Stomach (tissue), 4 donors: ENCODE data around the gene SIPA1.

ENCODE experiments used
- CTCF ChIP-seq, 7 experiments: fragments of 450-650 bp in 4 of 7; fragments of 200-600 bp in 3 of 7; sonication (generic) in 3 of 7; IDR thresholded peaks; one replicate each; pipeline ENCODE4 v1.5.1; 2016 to 2019; ENCODE audit warnings: antibody characterized with exemption in 7 of 7, control low read depth in 2 of 7, mild to moderate bottlenecking in 1 of 7
- EP300 ChIP-seq: sonication (generic); formaldehyde crosslinking; IDR thresholded peaks from one replicate; pipeline ENCODE4 v1.6.1; 2017; ENCODE audit warnings: antibody characterized with exemption
- POLR2A ChIP-seq, 4 donors: fragments of 450-650 bp; IDR thresholded peaks; one replicate each; pipeline ENCODE4 v1.6.1; 2016; ENCODE audit warnings: antibody characterized with exemption in 4 of 4, control low read depth in 2 of 4, mild to moderate bottlenecking in 1 of 4, moderate library complexity in 1 of 4
- POLR2AphosphoS5 ChIP-seq, 3 donors: sonication (generic); formaldehyde crosslinking; IDR thresholded peaks; one replicate each; pipeline ENCODE4 v1.6.1; 2016; ENCODE audit warnings: antibody characterized with exemption in 3 of 3

DNA sequence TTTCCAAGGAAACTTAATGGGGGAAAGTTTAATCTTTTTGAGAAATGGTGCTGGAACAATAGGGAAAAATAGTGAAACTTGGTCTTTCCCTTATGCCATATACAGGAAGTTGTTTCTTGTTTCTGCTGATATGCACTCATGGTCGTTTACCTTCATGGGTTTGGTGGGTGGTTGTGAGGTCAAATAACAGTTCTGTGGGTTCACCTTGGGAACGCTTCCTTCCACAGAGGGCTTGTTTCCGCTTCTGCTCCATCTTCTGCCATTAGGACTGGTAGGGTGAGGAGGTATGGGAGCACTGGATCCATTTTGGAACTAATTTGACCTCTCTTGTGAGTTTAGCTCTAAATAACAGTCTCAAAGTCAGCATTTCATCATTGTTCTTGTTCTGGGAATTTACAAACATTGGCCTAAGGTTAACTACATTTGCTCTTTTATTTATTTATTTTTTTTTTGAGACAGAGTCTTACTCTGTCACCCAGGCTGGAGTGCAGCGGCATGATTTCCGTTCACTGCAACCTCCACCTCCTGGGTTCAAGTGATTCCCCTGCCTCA, 42.4 kb downstream of the SIPA1 start:
- no peak for TF ChIP-seq CTCF (IDR thresholded peaks at IDR 0.05)
- TF ChIP-seq POLR2A (IDR thresholded peaks at IDR 0.05), result no peak
- TF ChIP-seq EP300, result no peak
- no peak for TF ChIP-seq POLR2AphosphoS5 (IDR thresholded peaks at IDR 0.05)
